Measurements from ENCODE around the gene SLC11A1. TPM values are rescaled to one million over a fixed set of nuclear protein-coding genes. Genes with fewer than 3 reads are reported as not detected.

SLC11A1 gene
- total RNA-seq, 1 donor from 2014 or later: not detected

DNA sequence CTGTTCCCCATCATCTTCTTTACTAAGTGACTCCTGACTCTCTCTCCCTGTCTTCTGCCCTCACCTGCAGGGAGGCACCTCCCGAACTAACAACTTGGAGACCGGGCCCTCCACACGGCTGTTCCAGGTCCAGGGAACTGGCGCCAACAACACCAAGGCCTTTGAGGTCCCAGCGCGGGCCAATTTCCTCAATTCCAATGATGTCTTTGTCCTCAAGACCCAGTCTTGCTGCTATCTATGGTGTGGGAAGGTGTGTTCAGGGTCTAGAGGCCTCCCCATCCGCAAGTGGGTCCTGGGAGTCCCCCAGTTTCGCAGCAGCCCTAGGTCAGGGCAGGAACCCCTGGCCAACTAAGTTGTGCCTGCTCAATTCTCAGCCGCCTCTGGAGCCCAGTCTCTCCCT lies 52.4 kb downstream of the SLC11A1 start:
- Mint-ChIP-seq H3K4me1 (ENCODE audit: low read depth, unreplicated experiment) (no peaks in the 10 kb centered on the region), H3K9me3 (ENCODE audit: unreplicated experiment) (peaks cover 2% of the 10 kb centered on the region), H3K36me3 (ENCODE audit: low read depth, unreplicated experiment) (no peaks in the 10 kb centered on the region), H3K4me3 (ENCODE audit: unreplicated experiment) (no peak overlapping the region), H3K27me3 (ENCODE audit: low read depth, unreplicated experiment) (peaks cover 28% of the 10 kb centered on the region), H3K27ac (ENCODE audit: unreplicated experiment) (no peak overlapping the region)
- Histone ChIP-seq H3K4me3 (ENCODE audit: insufficient read depth, low read depth, low read length) (no peak overlapping the region), H3K4me1 (ENCODE audit: insufficient read depth, low read length) (no peaks in the 10 kb centered on the region), H3K27me3 (ENCODE audit: insufficient read depth, low read length) (peaks cover 6% of the 10 kb centered on the region), H3K27ac (ENCODE audit: low read depth, low read length) (no peak overlapping the region), H2AFZ (ENCODE audit: low read depth, low read length) (no peak overlapping the region), H3K9me3 (ENCODE audit: insufficient read depth, low read depth, low read length) (no peaks in the 10 kb centered on the region), H3K79me2 (ENCODE audit: insufficient read depth, low read length) (no peaks in the 10 kb centered on the region), H3K36me3 (ENCODE audit: insufficient read depth, low read length) (no peaks in the 10 kb centered on the region), H3K9ac (ENCODE audit: low read length) (no peak overlapping the region), H3K4me2 (ENCODE audit: low read length) (no peak overlapping the region), H4K20me1 (ENCODE audit: insufficient read depth, low read length) (no peaks in the 10 kb centered on the region)
- TF ChIP-seq EZH2 (IDR thresholded peaks at IDR 0.05; ENCODE audit: insufficient read depth, low read length): no peak
- TF ChIP-seq, protein P1, sequence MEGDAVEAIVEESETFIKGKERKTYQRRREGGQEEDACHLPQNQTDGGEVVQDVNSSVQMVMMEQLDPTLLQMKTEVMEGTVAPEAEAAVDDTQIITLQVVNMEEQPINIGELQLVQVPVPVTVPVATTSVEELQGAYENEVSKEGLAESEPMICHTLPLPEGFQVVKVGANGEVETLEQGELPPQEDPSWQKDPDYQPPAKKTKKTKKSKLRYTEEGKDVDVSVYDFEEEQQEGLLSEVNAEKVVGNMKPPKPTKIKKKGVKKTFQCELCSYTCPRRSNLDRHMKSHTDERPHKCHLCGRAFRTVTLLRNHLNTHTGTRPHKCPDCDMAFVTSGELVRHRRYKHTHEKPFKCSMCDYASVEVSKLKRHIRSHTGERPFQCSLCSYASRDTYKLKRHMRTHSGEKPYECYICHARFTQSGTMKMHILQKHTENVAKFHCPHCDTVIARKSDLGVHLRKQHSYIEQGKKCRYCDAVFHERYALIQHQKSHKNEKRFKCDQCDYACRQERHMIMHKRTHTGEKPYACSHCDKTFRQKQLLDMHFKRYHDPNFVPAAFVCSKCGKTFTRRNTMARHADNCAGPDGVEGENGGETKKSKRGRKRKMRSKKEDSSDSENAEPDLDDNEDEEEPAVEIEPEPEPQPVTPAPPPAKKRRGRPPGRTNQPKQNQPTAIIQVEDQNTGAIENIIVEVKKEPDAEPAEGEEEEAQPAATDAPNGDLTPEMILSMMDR (IDR thresholded peaks at IDR 0.05; ENCODE audit: insufficient read depth, low read depth, low read length): no peak
- DNase-seq (ENCODE audit: low read depth) (no peak), FAIRE-seq (no peak)

DNA sequence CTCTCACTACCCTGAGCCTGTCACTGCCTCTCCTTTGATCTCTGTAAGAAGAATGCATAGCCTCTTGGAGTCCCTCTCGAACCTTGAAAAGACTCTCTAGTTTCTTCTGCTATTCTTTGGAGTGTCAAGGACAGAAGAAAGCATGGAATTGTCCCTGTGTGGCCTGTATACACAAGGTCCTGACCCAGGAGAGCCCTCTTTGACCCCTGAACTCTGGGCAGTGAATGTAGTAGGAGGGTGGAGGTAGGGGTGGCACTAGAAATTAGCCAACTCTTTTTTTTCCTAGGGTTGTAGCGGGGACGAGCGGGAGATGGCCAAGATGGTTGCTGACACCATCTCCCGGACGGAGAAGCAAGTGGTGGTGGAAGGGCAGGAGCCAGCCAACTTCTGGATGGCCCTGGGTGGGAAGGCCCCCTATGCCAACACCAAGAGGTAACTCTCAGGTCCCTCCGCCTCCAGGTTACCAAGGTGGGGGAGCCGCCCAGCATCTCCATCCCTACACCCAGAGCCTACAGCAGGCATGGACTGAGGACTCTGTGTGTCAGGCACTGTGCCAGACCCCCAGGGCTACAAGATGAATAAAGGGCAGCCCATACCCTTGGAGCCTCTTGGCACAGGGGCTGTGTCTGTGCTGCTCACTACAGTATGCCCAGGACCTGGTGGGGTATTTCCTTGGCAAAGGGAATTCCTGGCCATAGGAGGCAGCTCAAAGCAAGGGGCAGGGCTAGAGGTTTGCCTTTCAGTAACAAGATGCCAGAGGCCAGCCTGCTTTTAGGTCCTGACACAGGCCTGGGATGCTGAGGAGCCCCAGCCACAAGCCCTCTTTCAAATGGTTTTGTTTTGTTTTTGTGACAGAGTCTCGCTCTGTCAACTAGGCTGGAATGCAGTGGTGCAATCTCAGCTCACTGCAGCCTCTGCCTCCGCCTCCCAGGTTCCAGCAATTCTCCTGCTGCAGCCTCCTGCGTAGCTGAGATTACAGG lies 53.2 kb downstream of the SLC11A1 start:
- H2AFZ ChIP-seq (ENCODE audit: low read depth, low read length): no peak overlapping the region
- DNase-seq (ENCODE audit: low read depth) (no peak), FAIRE-seq (no peak)
- no peaks in the 10 kb centered on the region for H4K20me1 ChIP-seq (ENCODE audit: insufficient read depth, low read length)
- no peak overlapping the region for H3K27ac ChIP-seq (ENCODE audit: low read depth, low read length)
- Mint-ChIP-seq H3K9me3 (ENCODE audit: unreplicated experiment) (peaks cover 2% of the 10 kb centered on the region), H3K4me1 (ENCODE audit: low read depth, unreplicated experiment) (no peaks in the 10 kb centered on the region), H3K27ac (ENCODE audit: unreplicated experiment) (no peak overlapping the region), H3K27me3 (ENCODE audit: low read depth, unreplicated experiment) (peaks cover 26% of the 10 kb centered on the region), H3K36me3 (ENCODE audit: low read depth, unreplicated experiment) (no peaks in the 10 kb centered on the region), H3K4me3 (ENCODE audit: unreplicated experiment) (no peak overlapping the region)
- H3K4me2 ChIP-seq (ENCODE audit: low read length): no peak overlapping the region
- no peaks in the 10 kb centered on the region for H3K36me3 ChIP-seq (ENCODE audit: insufficient read depth, low read length)
- no peaks in the 10 kb centered on the region for H3K79me2 ChIP-seq (ENCODE audit: insufficient read depth, low read length)
- H3K9me3 ChIP-seq (ENCODE audit: insufficient read depth, low read depth, low read length): no peaks in the 10 kb centered on the region
- TF ChIP-seq, protein P1 (IDR thresholded peaks at IDR 0.05; ENCODE audit: insufficient read depth, low read depth, low read length): no peak
- TF ChIP-seq EZH2 (IDR thresholded peaks at IDR 0.05; ENCODE audit: insufficient read depth, low read length): no peak
- peaks cover 6% of the 10 kb centered on the region for H3K27me3 ChIP-seq (ENCODE audit: insufficient read depth, low read length)
- H3K9ac ChIP-seq (ENCODE audit: low read length): no peak overlapping the region
- no peak overlapping the region for H3K4me3 ChIP-seq (ENCODE audit: insufficient read depth, low read depth, low read length)
- H3K4me1 ChIP-seq (ENCODE audit: insufficient read depth, low read length): no peaks in the 10 kb centered on the region

DNA sequence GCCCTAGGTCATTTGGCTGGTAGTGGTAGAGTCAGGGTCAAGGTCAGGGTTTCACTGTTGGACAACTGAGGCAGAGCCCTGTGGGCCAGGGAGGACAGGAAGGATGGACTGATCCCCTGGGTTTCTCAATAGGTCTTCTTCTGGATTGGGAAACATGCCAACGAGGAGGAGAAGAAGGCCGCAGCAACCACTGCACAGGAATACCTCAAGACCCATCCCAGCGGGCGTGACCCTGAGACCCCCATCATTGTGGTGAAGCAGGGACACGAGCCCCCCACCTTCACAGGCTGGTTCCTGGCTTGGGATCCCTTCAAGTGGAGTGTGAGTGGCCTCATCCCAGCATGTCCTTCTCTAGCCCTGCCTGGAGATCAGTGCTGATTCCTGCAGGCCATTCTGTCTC lies 54.9 kb downstream of the SLC11A1 start:
- Histone ChIP-seq H3K36me3 (ENCODE audit: insufficient read depth, low read length) (no peaks in the 10 kb centered on the region), H3K79me2 (ENCODE audit: insufficient read depth, low read length) (no peaks in the 10 kb centered on the region), H3K4me2 (ENCODE audit: low read length) (no peak overlapping the region), H3K4me3 (ENCODE audit: insufficient read depth, low read depth, low read length) (no peak overlapping the region), H3K9me3 (ENCODE audit: insufficient read depth, low read depth, low read length) (no peaks in the 10 kb centered on the region), H3K4me1 (ENCODE audit: insufficient read depth, low read length) (no peaks in the 10 kb centered on the region), H2AFZ (ENCODE audit: low read depth, low read length) (no peak overlapping the region), H3K27ac (ENCODE audit: low read depth, low read length) (no peak overlapping the region), H3K27me3 (ENCODE audit: insufficient read depth, low read length) (peaks cover 5% of the 10 kb centered on the region), H4K20me1 (ENCODE audit: insufficient read depth, low read length) (no peaks in the 10 kb centered on the region), H3K9ac (ENCODE audit: low read length) (no peak overlapping the region)
- Mint-ChIP-seq H3K4me3 (ENCODE audit: unreplicated experiment) (no peak overlapping the region), H3K9me3 (ENCODE audit: unreplicated experiment) (peaks cover 2% of the 10 kb centered on the region), H3K4me1 (ENCODE audit: low read depth, unreplicated experiment) (no peaks in the 10 kb centered on the region), H3K36me3 (ENCODE audit: low read depth, unreplicated experiment) (no peaks in the 10 kb centered on the region), H3K27ac (ENCODE audit: unreplicated experiment) (no peak overlapping the region), H3K27me3 (ENCODE audit: low read depth, unreplicated experiment) (peaks cover 13% of the 10 kb centered on the region)
- DNase-seq (ENCODE audit: low read depth): no peak
- TF ChIP-seq EZH2 (IDR thresholded peaks at IDR 0.05; ENCODE audit: insufficient read depth, low read length): no peak
- TF ChIP-seq, protein P1 (IDR thresholded peaks at IDR 0.05; ENCODE audit: insufficient read depth, low read depth, low read length): no peak
- FAIRE-seq: no peak

Measured in astrocyte (in vitro differentiated cells and primary cell).